Measurements from ENCODE around the gene CMIP. TPM values are rescaled to one million over a fixed set of nuclear protein-coding genes. Genes with fewer than 3 reads are reported as not detected.

CMIP gene
- total RNA-seq, 1 experiment from 2014 or later = 25.7 TPM

GRCh38 chr16:81650281-81650680 is 205.7 kb downstream of the CMIP start:
- TF ChIP-seq EZH2 (IDR thresholded peaks at IDR 0.05; ENCODE audit: low read length, unreplicated experiment) (no peak), CTCF (conservative IDR thresholded peaks at IDR 0.05; ENCODE audit: low read depth, low read length) (no peak), EZH2phosphoT487 (IDR thresholded peaks at IDR 0.05; ENCODE audit: borderline replicate concordance, low read length) (no peak)
- H2AFZ ChIP-seq (ENCODE audit: low read length) = no peak overlapping the region
- no peak overlapping the region for H3K27ac ChIP-seq (ENCODE audit: low read length)
- intact Hi-C loops (cut with micrococcal nuclease) = no loop called here
- POLR2A ChIA-PET (ENCODE audit: unreplicated experiment) = no interaction called here
- H3K27me3 ChIP-seq (ENCODE audit: low read length) = no peaks in the 10 kb centered on the region
- no peaks in the 10 kb centered on the region for H3K9me3 ChIP-seq (ENCODE audit: low read length)
- H3K36me3 ChIP-seq (ENCODE audit: low read depth, low read length) = peaks cover 11% of the 10 kb centered on the region
- peaks cover 50% of the 10 kb centered on the region for H3K79me2 ChIP-seq (ENCODE audit: low read length)
- no peaks in the 10 kb centered on the region for H3K9me2 ChIP-seq (replicated peaks; ENCODE audit: low read length)
- H3K9ac ChIP-seq (ENCODE audit: low read length) = no peak overlapping the region
- 0 out of 2 replicates have a peak, but pooled peaks cover 5% of the 10 kb centered on the region for H4K20me1 ChIP-seq (ENCODE audit: low read length)
- CTCF ChIA-PET = no interaction called here
- no peak for DNase-seq
- no peak for ATAC-seq
- no peak overlapping the region for H3K4me2 ChIP-seq (ENCODE audit: low read length)
- peaks cover 20% of the 10 kb centered on the region for H3K4me1 ChIP-seq (ENCODE audit: insufficient read depth, low read length)
- no peaks in the 10 kb centered on the region for H3F3A ChIP-seq (ENCODE audit: low read length, unreplicated experiment)
- BruUV-seq (replicated peaks) = no TSS peak
- H3K4me3 ChIP-seq (ENCODE audit: low read length) = no peak overlapping the region

GRCh38 chr16:81650982-81651562 is 206.5 kb downstream of the CMIP start:
- BruUV-seq (replicated peaks) = no TSS peak
- Histone ChIP-seq H2AFZ (ENCODE audit: low read length) (no peak overlapping the region), H3K9me2 (replicated peaks; ENCODE audit: low read length) (no peaks in the 10 kb centered on the region), H3K27me3 (ENCODE audit: low read length) (no peaks in the 10 kb centered on the region), H3F3A (ENCODE audit: low read length, unreplicated experiment) (no peaks in the 10 kb centered on the region), H3K4me3 (ENCODE audit: low read length) (no peak overlapping the region), H3K4me1 (ENCODE audit: insufficient read depth, low read length) (peaks cover 14% of the 10 kb centered on the region), H4K20me1 (ENCODE audit: low read length) (0 out of 2 replicates have a peak, but pooled peaks cover 5% of the 10 kb centered on the region), H3K36me3 (ENCODE audit: low read depth, low read length) (peaks cover 11% of the 10 kb centered on the region; the same call in 1 of the 2 replicates), H3K4me2 (ENCODE audit: low read length) (no peak overlapping the region), H3K27ac (ENCODE audit: low read length) (no peak overlapping the region), H3K9ac (ENCODE audit: low read length) (no peak overlapping the region), H3K79me2 (ENCODE audit: low read length) (peaks cover 44% of the 10 kb centered on the region), H3K9me3 (ENCODE audit: low read length) (no peaks in the 10 kb centered on the region)
- TF ChIP-seq CTCF (conservative IDR thresholded peaks at IDR 0.05; ENCODE audit: low read depth, low read length) (no peak), EZH2 (IDR thresholded peaks at IDR 0.05; ENCODE audit: low read length, unreplicated experiment) (no peak), EZH2phosphoT487 (IDR thresholded peaks at IDR 0.05; ENCODE audit: borderline replicate concordance, low read length) (no peak)
- ChIA-PET CTCF (no interaction called here), POLR2A (ENCODE audit: unreplicated experiment) (no interaction called here)
- ATAC-seq = no peak
- intact Hi-C loops (cut with micrococcal nuclease) = no loop called here
- no peak for DNase-seq
